Skeletal muscle satellite cell (primary cell): Measurements from ENCODE around the gene SHISA8.
A peak's percentile ranks its signal among the peaks of the same experiment; 100 is the strongest.

Experiments
- small RNA-seq: library from RNA; depleted of rRNA; stranded (forward); fragments of <200 nt; gene quantifications from one replicate; pipeline ENCODE3, GENCODE V24; 2012

SHISA8 gene

Small RNAs within 50 kb of the gene (small RNA-seq; reads per million reads assigned to genes)
- 3.8 reads per million, percentile 81 among the genes with 10 or more reads in this experiment for gene MIR33A
